ENCODE data around the gene SLC11A2.

DNA sequence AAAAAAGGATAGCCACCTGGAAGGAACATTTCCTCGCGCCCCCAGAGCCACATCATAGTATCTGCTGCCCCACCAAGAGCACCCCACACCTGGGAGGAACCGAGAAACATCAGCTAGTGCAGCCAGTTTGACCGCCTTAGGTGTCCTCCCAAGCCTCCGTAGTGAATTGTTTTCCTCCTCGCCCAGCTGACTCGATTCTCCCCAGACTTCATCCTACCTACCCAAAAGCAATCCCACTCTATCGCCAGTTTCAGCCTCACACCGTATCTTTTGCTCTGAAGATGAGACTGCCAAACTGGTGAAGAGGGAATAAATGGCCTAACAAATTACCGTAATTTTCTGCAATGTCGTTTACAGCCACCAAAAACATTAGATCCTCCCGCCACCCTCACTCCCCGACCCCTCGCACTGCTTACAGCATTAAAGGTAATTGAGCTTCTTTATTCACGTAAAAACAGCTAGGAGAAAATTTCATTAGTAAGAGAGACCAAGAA is 1.2 kb upstream of the SLC11A2 start:
- no peak for TF ChIP-seq ZNF274 (IDR thresholded peaks at IDR 0.05; ENCODE audit: low read depth, low read length)
- no peak for TF ChIP-seq YY1 (IDR thresholded peaks at IDR 0.05; ENCODE audit: insufficient read depth, insufficient read length)
- TF ChIP-seq SUZ12 (IDR thresholded peaks at IDR 0.05; ENCODE audit: extremely low read depth, insufficient read depth, insufficient read length): no peak
